Ramos (cell line): Measurements from ENCODE around the gene HOXB6.

Experiments used
- in situ Hi-C: fragments of 300-500 bp; cut with MboI; formaldehyde crosslinking; loops from one replicate; pipeline ENCODE4 v1.14.3; 2022; ENCODE audit warnings: low sequenced_read_pairs; ENCODE audit not compliant: unreplicated experiment

The HOXB6 gene

DNA sequence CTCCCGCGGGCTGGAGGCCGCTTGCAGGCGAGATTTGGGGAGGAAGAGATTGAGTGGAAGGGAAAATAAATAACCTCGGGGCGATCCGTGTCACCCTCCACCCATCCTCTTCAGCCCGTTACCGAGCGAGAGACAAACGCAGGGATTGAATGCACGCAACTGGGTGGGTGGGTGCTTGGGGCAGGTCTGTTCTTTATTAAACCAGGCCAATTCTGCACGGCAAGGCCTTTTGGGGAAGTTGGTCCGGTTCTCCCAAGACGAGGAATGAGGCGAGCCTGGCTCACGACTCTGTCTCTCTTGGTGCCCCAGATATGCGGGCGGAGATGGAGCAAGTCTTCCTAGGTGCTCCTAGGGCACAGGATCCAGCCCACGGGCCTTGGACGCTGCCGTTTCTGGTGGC lies 6.4 kb upstream of the HOXB6 start:
- in situ Hi-C loops = no loop called here

DNA sequence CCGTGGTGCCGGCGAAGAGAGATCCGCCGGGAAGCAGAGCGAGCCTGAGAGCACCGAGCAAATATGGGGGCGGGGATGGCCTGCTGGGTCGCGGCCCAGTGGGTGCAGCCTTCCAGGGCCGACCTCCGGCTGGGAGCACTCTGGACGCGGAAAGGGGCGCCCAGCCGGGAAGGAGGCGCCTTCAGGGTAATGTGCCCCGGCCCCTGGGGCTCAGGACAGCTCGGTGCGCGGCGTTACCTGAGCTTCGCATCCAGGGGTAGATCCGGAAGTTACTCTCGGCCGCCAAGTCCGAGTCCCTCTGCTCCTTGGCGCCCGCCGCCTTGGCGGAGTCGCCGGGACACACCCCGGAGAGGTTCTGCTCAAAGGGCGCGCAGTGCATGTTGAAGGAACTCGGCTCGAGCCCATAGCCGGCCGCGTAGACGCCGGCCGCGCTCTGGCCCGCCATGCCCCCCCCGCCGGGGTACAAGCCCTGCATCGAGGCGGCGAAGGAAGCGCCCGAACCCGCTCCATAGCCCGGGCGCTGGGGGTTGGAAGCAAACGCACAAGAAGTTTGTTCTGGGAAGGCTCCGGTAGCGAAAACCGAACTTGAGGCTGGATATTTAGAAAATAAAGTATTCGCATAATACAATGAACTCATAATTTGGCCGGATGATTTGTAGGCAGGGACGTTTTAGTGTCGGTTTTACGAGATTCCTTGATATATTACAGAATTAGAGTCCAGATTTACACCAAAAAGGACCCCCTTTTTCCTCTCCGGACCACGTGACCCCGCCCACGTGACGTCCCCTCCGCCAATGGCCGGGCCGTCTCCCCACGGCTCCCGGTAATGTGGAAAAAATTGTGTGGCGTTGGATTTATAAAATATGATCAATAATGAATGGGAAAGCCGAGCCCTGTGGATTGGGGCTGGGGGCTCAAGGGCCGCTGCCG lies 5.8 kb upstream of the HOXB6 start, which contains the start of gene HOXB7:
Gene HOXB7, minus strand, starts transcription at position 736 of the 930 bp plus-strand sequence. Its CDS starts 99 bp downstream, at position 637.
- in situ Hi-C loops = no loop called here

DNA sequence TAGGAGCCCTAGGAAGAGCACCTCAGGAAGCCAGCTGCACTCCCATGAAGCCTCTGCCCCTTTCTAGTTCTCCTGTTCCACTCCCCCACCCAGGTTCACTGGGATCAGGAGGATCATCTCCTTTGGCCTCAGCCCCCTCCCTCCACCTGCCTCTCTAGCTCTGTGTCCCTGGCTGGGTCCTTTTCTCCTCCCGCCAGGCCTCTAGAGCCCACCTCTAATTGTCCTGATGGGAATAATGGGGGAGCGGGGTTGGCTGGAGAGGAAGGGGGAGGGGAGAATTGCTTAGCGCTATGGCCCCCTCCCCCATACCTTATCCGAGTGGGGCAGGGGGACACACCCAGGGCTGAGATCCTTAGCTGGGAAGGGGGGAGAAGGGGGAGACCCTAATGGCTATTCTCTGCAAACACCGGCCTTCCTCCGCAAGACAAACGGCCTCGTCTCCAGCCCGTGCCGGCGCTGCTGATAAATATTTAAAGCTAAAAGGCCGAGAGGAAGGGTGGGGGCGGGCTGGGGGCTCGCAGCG lies 5.0 kb upstream of the HOXB6 start:
- in situ Hi-C loops = no loop called here

DNA sequence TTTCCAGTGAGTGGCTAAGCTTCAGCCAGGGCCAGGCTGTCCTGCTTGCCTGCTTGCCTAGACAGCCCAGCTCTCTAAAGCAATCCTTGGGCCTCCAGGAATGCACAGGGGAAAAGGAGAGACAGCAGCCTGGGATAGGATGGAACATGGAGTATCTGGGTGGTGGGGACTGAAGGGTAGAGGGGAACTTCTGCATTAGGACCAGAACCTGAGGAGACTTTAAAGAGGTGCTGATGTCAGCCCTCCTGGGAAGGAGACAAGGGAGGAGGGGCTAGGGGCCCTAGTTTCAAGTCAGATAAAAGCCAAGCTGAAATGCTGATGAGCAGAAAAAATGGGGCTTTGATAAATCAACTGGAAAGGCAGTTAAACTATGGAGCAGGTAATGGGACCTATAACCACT lies 4.2 kb upstream of the HOXB6 start:
- in situ Hi-C loops = no loop called here

DNA sequence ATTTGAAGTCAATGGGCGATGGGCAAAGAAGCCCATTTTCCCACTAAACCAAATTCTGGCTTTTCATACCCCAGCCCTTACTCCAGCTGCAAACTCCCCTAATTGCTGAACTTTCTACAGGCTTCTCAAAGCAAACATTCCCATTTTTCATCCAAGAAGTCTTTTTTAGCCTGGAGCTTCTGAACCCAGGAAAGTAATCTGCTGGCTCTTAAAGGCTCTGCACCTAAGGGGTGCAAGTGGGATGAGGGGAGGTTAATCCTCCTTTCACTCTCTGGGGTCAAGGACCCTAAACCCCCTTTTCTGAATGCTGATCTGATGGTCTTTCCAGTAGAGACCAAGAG lies 3.7 kb upstream of the HOXB6 start:
- in situ Hi-C loops = no loop called here

DNA sequence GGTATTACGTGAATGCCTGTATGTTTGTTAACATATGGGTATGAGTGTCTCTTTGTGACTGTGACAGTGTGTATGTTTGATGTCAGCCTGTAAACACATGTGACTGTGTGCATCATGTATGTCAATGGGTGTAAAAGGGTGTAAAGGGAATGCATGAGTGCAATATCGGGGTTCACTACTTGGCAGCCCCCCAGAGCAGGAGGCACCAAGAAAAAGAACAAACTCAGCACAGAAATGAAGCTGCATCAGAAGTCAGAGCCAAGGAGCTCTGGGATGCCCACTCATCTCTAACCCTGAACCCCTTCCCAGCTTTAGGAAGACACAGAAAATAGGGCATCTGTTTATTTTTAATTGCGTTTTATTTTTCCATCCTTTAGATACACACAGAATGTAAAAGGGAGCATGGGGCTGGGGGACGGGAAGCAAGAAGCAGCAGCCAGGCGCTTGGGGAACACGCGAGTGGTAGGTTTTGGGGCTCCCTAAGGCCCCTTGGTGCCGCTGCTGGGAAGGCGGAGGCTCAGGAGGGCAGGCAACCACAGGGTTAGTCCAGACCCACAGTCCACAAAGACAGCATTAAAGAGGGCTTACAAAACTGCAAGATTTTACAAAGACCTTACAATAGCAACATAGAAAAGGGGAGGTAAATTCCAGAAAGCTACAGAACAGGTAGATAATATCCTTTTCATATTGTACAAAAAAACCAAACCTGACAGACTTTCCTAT lies 2.3 kb upstream of the HOXB6 start:
- in situ Hi-C loops = no loop called here

DNA sequence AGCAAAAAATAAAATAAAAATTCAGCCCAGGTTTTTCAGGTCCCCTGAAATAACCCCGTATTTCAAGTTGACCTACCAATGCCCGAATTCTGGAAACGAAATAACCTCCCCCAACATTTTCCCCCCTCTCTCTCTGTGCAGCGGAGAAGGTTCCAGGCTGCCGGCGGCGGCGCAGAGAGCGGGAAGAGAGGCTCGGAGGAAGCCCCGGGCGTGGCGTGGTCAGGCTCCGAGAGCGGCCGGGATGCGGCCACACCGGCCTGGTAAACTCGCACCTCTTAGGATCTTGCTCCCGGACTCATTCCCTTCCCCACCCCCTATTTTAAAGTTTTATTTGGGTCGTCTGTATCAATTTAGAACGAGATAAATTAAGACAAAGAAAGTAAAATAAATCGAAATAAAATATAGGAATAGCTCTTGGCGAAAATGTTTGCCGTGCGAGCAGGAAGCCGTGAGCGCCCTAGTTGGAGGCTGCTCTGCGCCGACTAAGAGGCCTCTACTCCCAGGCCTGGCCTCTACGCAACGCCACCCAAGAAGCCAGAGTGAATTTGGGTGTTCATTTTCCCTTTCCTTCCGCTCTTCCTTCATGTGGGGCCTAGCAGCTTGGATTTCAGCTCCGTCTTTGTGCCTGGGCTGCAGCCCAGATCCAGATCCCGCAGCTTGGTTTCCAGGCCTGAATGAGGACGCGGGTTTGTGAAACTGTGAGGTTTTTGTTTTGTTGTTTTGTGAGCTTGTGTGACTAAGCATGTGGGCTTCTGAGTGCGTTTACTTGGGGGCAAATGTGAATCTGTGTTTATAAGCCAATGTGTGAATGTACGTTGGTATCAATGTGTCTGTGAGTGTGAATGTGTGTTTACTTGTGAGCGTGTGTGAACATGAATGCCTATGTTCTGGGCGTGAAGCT lies 1.5 kb upstream of the HOXB6 start:
- in situ Hi-C loops = no loop called here

DNA sequence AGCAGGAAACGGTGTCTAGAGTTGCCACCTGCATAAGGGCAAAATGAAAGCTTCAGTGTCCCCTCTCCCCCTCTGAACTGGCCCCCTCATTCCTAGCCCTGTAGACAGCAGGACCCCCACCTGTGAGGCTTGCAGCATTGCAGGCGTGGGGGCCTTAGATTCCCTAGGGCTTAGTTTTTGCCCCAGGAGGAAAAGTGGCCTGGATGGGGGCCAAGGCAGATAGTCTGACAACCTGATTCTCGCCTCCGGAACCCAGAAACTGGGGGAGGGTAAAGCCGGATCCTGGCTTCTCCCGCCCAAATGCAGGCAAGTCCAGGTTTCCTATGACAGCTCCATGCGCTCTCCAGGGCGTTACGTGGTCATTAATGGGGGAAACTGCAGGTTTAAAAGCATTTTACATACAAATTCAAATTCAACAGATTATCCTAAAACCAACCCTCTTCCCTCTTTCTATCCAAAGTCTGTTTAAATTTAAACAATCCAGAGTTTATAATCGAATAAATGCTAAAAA lies 678 bp upstream of the HOXB6 start:
- in situ Hi-C loops = no loop called here

DNA sequence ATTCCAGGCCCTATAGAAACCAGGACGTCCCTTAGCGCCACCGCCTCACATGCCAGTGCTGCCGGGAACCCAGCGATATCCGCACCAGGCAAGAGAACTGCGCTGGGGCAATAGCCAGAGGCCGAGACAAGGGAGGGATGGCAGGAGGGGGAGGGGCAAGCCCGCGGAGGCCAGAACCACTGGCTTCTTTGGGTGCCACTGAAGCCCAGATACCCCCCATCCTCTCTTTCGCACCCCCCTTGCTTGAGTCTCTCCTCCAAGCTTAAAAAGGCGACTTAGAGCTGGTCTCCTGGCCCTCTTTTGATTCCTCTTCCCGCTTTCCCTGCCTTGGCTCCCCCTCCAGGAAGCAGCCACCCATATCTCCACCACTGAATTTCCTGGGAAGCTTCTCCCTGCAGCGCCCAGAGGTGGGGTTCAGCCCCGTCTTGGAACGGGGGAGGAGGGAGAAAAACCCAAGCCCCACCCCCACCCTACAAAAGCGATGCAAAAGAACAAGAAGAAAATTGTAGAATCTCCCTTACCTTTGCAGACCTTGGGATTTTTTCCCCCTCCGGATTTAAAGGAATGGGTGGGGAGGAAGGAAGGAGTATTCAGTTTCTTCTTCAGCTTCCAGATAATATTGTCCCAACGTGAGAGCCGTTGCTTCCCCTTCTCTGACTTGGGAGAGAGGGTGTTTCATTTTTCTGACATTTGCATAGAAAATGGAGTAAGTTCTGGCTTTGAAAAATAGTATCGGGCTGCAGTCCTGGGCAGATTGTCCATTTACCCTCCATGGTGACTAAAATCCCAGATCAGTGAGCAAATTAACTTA lies 622 bp downstream of the HOXB6 start:
- in situ Hi-C loops = no loop called here

DNA sequence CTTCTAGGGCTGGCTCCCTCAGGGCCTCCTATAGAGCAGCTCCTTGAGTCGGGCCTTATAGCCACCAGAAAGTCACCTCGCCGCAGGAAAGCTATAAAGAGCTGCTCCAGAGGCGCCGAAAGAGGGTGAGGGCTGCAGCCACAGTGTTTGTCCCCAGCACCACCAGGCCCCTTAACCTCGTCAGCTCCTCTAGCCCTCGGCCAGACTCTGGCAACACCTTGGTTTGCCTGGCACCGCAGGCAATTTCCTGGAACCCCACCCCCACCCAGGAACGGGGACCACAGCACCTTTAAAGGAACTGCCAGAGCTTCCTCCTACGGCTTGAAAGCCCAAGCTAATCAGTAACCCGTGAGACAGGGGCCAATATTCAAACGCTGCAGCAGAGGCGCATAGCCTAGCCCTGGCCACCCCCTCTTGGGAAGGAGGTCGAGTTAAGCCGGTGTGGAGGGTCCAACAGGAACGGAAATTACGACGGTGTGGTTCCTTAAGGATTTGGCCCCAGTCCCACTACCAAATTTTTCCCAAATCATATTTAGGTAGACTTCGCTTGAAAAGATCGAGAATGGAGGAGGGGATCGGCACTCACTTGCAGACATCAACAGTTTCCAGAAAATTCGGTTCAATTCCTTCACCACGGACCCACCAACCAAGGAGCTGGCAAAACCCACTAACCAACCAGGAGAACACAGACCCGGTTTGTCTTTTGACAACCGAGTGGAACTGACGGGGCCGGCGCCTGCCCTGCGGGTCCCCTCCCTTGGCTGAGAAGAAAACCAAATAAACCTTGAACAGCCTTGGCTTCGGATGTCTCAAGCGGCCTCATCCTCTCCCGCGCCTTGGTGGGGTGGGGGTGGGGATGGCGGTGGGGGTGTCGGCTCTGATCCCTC lies 3.0 kb downstream of the HOXB6 start:
- in situ Hi-C loops = no loop called here

DNA sequence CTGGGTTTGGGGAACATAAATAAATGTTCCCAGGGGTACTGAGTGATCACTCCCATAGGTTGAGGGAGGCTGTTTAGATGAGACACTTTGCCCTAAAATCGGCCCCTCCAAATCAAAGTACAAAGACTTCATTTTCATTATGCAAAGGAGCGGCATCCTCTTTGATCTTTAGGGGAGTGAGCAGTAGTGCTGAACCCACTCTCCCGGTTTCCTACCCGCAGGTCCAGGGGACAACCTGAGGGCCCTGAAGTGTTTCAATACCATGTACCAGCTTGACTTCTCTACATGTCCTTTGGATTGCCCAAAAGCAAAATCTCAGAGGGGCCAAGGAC lies 3.6 kb downstream of the HOXB6 start:
- in situ Hi-C loops = no loop called here

DNA sequence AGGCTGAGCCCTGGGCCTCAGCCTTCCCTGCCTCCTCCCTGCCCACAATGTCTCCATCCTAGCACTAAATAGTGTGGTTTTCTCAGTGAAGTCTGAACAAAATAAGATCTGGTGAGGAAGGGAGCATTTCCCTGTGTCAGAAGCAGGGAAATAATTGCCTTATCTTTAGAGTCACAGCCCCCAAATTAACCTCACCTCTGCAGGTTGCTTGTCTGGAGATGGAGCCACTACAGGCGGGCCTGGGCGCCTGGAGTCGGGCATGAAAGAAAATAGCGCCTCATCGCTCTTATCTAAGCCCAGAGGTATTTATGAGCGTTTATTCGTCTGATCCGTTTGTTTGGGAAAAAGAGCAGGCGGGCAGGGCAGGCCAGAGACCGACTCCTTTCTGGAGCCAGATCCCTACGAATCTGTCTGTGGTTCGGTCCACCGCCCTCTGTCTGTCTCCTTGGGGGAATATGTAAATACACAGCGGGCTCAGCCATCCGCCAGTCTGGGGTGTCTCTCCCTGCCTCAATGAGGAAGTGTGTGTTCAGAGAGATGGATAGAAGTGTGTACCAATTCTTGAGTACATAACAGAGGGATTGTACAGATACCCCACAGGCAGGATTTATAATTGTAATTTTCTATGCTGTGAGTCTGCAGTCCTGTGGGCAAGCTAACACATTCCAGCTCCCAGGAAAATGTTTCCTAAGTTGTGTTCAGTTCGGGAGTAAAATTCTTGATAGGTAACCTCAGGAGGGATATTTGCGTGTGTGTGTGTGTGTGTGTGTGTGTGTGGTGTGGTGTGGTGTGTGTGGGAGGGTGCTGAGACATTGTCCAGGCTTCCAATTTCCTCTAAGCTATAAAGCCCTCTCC lies 4.3 kb downstream of the HOXB6 start:
- in situ Hi-C loops = no loop called here

DNA sequence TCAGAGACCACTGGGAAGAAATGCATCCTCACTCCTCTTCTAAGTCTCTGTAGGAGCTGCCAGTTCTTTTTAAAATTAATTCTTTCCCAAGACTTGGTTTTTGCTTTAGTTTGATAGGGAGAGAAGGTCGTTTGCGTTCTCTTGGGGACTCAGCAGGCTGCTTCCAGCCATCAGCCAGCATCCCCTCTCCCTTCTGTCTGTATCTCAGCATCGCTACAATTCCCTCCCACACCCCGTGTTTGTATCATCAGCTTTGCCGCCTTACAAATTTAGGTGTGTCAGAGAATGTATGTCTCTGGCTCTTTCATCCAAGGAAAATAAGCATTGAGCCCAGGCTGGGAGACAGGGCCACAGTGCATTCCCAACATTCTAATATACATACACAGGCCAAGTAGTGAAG lies 5.4 kb downstream of the HOXB6 start:
- in situ Hi-C loops = no loop called here

DNA sequence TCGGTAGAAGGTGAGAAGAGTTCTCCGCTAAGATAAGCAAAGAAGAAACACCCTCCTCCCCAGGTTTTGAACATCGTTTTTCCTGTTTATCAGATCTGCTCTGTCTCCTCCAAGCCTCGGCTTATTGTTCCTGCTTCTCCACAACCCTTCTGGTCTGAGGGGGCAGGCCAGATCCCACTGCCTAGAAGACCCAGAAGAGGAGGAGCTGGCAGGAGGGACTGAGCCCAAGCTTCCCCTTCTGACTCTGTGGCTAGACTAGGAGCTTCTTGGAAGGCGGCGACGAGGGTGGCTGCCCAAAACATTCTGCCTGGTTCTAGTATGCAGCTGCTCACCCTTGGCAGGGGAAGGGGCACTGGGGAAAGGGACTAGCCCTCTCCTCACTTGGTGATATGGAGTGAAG lies 6.0 kb downstream of the HOXB6 start:
- in situ Hi-C loops = no loop called here

DNA sequence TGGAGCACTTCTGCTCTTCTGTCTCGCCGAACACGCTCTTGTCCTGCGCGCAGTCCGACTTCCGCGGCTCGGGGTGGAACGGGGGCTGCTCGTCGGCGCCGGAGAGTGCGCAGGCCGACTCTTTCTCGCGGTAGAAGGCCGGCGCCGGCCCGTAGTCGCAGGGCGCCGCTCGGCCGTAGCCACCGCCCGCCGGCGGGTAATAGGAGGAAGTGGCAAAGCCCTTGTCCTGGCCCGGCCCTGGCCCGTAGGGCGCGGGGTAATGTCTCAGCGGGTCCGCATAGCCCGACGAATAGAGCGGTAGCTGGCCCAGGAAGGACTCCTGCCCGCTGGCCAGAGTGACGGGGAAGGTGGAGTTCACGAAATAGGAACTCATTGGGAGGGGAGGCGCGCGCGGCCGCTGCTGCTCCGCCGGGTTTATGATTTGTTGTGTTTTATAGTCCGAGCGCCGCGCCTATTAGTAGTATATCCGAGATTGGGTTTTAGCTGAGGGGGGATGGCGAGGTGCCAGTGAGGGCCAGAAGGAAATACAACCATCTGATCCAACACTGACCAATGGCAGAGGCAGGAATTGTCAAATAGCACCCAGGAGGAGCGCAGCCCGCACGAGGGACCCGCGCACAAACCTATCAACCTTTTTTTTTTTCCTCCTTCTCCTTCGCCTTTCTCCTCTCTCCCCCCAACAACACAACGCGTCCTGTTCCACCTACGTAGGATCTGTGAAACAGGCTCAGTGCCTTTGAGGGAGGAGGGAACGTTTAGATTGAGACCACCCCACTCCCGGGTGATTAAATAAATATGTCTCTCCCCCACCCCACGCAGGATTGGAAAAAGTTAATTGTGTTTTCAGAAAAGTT lies 6.8 kb downstream of the HOXB6 start:
- in situ Hi-C loops = no loop called here

DNA sequence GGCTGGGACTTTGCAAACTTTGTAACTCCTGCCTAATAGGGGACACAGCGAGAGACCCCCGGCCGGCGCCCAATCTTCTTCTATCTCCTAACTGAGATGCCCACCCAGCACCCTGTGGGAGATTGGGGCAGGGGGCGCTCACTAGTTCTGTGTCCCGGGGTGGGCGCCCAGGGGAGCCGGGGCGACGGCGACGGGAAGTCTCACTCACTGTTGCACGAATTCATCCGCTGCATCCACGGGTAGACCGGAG lies 7.3 kb downstream of the HOXB6 start:
- in situ Hi-C loops = no loop called here
